Esophagus squamous epithelium (tissue), 5 donors: Measurements from ENCODE around the gene SYAP1. TPM values are rescaled to one million over a fixed set of nuclear protein-coding genes. Genes with fewer than 3 reads are reported as not detected.
"Not testable (repeated sequence)": the region's sequence is repeated elsewhere in the genome, so short reads cannot be mapped to it uniquely, and the experiment has no call there.

ENCODE experiments used
- DNase-seq: peaks from one replicate; lab custom pipeline; 2025; lab: John Stamatoyannopoulos, UW
- H3K27ac ChIP-seq, 4 donors: fragments of 200-600 bp; sonication (generic); one replicate each; pipeline ENCODE4 v1.5.1; 2016 to 2019; ENCODE audit warnings: mild to moderate bottlenecking in 1 of 4
- H3K27me3 ChIP-seq, 4 donors: fragments of 200-600 bp; sonication (generic); 1 replicate in 3 of 4; 2 replicates in 1 of 4; pipeline versions ENCODE4 v1.5.1 to v1.6.0; 2017 to 2021; ENCODE audit warnings: antibody characterized with exemption in 1 of 4
- H3K36me3 ChIP-seq, 3 donors: fragments of 200-600 bp; sonication (generic); one replicate each; pipeline ENCODE4 v1.5.1; 2016 to 2019
- H3K4me1 ChIP-seq, 3 donors: fragments of 200-600 bp; sonication (generic); one replicate each; pipeline ENCODE4 v1.5.1; 2017 to 2019
- H3K4me3 ChIP-seq, 4 donors: fragments of 200-600 bp; sonication (generic); 1 replicate in 3 of 4; 2 replicates in 1 of 4; pipeline ENCODE4 v1.5.1; 2016 to 2019; ENCODE audit warnings: mild to moderate bottlenecking in 2 of 4, moderate library complexity in 1 of 4
- H3K9me3 ChIP-seq, 3 donors: fragments of 200-600 bp; sonication (generic); one replicate each; pipeline ENCODE4 v1.5.1; 2016 to 2019
- CTCF ChIP-seq, 6 experiments: fragments of 450-650 bp in 4 of 6; fragments of 200-600 bp in 2 of 6; sonication (generic) in 2 of 6; IDR thresholded peaks; one replicate each; pipeline ENCODE4 v1.5.1; 2016 to 2019; ENCODE audit warnings: antibody characterized with exemption in 6 of 6, mild to moderate bottlenecking in 4 of 6, moderate library complexity in 4 of 6
- POLR2A ChIP-seq, 4 donors: fragments of 450-650 bp; IDR thresholded peaks; one replicate each; pipeline ENCODE4 v1.6.1; 2017; ENCODE audit warnings: antibody characterized with exemption in 4 of 4, mild to moderate bottlenecking in 4 of 4, moderate library complexity in 3 of 4
- WGBS, 2 donors: methylation state at CpG; one replicate each; pipeline ENCODE4 v1.1.5; 2018; 5-methylcytosine and 5-hydroxymethylcytosine counted together
- intact Hi-C: fragments of 100-400 bp; cut with DNase I; formaldehyde crosslinking; loops from one replicate; pipeline ENCODE4 v1.15.0; 2022
- total RNA-seq, 4 donors: library from RNA; depleted of rRNA; stranded (reverse); fragments of >200 nt; gene quantifications; one replicate each; pipeline ENCODE4 v1.1.0, GENCODE V29; 2016
- donor health status: DM: yes; HTN: yes; CAD: no.

Gene SYAP1
- total RNA-seq, 4 donors from 2014 or later = 16.2 to 22.8 (median 18.2) TPM

GRCh38 chrX:16778545-16778944 is 59.1 kb downstream of the SYAP1 start:
- H3K36me3 ChIP-seq = no peaks in the 10 kb centered on the region
- no peak for TF ChIP-seq CTCF (IDR thresholded peaks at IDR 0.05)
- no peak for TF ChIP-seq POLR2A (IDR thresholded peaks at IDR 0.05)
- intact Hi-C loops = no loop called here

GRCh38 chrX:16778993-16779392 is 59.6 kb downstream of the SYAP1 start:
- no peak for DNase-seq
- Histone ChIP-seq H3K9me3 (no peaks in the 10 kb centered on the region), H3K27me3 (no peaks in the 10 kb centered on the region), H3K27ac (no peak overlapping the region), H3K36me3 (no peaks in the 10 kb centered on the region), H3K4me1 (no peaks in the 10 kb centered on the region), H3K4me3 (no peak overlapping the region)
- intact Hi-C loops = no loop called here
- no peak for TF ChIP-seq CTCF (IDR thresholded peaks at IDR 0.05)
- TF ChIP-seq POLR2A (IDR thresholded peaks at IDR 0.05) = no peak

More at GRCh38 chrX:16778545-16778944, 59.1 kb downstream of the SYAP1 start:
- Histone ChIP-seq H3K9me3 (no peaks in the 10 kb centered on the region), H3K27ac (no peak overlapping the region), H3K4me3 (no peak overlapping the region), H3K4me1 (no peaks in the 10 kb centered on the region), H3K27me3 (no peaks in the 10 kb centered on the region)
- no peak for DNase-seq

GRCh38 chrX:16779815-16780214 is 60.4 kb downstream of the SYAP1 start:
- H3K4me3 ChIP-seq, H3K9me3 ChIP-seq, DNase-seq, H3K27ac ChIP-seq, H3K27me3 ChIP-seq, H3K4me1 ChIP-seq, H3K36me3 ChIP-seq: not testable (repeated sequence)
- 73 to 80% methylated on average over 1 to 2 of the region's 2 CpGs for WGBS, 2 donors
- intact Hi-C loops = loop anchor here (10.0 kb wide), 1 partner anchor 55 kb away; no protein-coding TSS in a partner anchor

- no peaks in the 10 kb centered on the region for H3K36me3 ChIP-seq
- no peak for TF ChIP-seq CTCF (IDR thresholded peaks at IDR 0.05)
- no peak for TF ChIP-seq POLR2A (IDR thresholded peaks at IDR 0.05)
- no peak overlapping the region for H3K4me3 ChIP-seq
- no peak for DNase-seq
- H3K27me3 ChIP-seq = no peaks in the 10 kb centered on the region
- peaks cover 3 to 21% (median 12%) of the 10 kb centered on the region in 3 donors for H3K4me1 ChIP-seq
- intact Hi-C loops = loop anchor here (10.0 kb wide), 1 partner anchor 59 kb away; no protein-coding TSS in a partner anchor
- 92% methylated on average over 8 to 17 of the region's 17 CpGs for WGBS, 2 donors
- H3K27ac ChIP-seq = no peak overlapping the region
- H3K9me3 ChIP-seq = no peaks in the 10 kb centered on the region
Measured at GRCh38 chrX:16783452-16783851, 64.0 kb downstream of the SYAP1 start.

GRCh38 chrX:16784440-16784839 is 65.0 kb downstream of the SYAP1 start:
- DNase-seq, H3K27ac ChIP-seq, H3K9me3 ChIP-seq, H3K27me3 ChIP-seq, H3K36me3 ChIP-seq, H3K4me3 ChIP-seq: not testable (repeated sequence)
- intact Hi-C loops = loop anchor here (10.0 kb wide), 1 partner anchor 60 kb away; no protein-coding TSS in a partner anchor
- H3K4me1 ChIP-seq = peaks cover 3 to 28% (median 12%) of the 10 kb centered on the region in 3 donors
- 79 to 96% methylated on average over 11 to 18 of the region's 18 CpGs for WGBS, 2 donors

- peak overlapping the region; percentile 46 to 91 (median 76) for H3K27ac ChIP-seq
- H3K4me3 ChIP-seq = peak overlapping the region; percentile 65 to 74 (median 66)
- H3K4me1 ChIP-seq = peaks cover 3 to 28% (median 12%) of the 10 kb centered on the region in 3 donors
- DNase-seq = no peak
- intact Hi-C loops = loop anchor here (10.0 kb wide), 1 partner anchor 61 kb away; no protein-coding TSS in a partner anchor
- no peaks in the 10 kb centered on the region for H3K9me3 ChIP-seq
- 14 to 17% methylated on average over 27 to 39 of the region's 39 CpGs for WGBS, 2 donors
- TF ChIP-seq CTCF (IDR thresholded peaks at IDR 0.05) (no peak), POLR2A (IDR thresholded peaks at IDR 0.05) (no peak)
- no peaks in the 10 kb centered on the region for H3K27me3 ChIP-seq
- no peaks in the 10 kb centered on the region for H3K36me3 ChIP-seq
Measured at GRCh38 chrX:16785247-16786138, 66.1 kb downstream of the SYAP1 start.
